ENCODE results near the gene TAC4. TPM values are rescaled to one million over a fixed set of nuclear protein-coding genes. Genes with fewer than 3 reads are reported as not detected.
"Not testable (repeated sequence)": the region's sequence is repeated elsewhere in the genome, so short reads cannot be mapped to it uniquely, and the experiment has no call there.

The TAC4 gene
- total RNA-seq, 1 donor from 2014 or later, result not detected

GRCh38 chr17:49834118-49834743, 13.6 kb downstream of the TAC4 start:
- Histone ChIP-seq H3K27ac (peak overlapping the region; percentile 75), H3K36me3 (peaks cover 29% of the 10 kb centered on the region), H3K4me1 (peaks cover 47% of the 10 kb centered on the region), H3K27me3 (no peaks in the 10 kb centered on the region), H3K4me3 (no peak overlapping the region), H3K9me3 (no peaks in the 10 kb centered on the region)
- intact Hi-C loops (cut with DNase I), result no loop called here
- ATAC-seq (no peak), DNase-seq (no peak)
- no peak for TF ChIP-seq CTCF (IDR thresholded peaks at IDR 0.05)

- no peak for TF ChIP-seq CTCF (IDR thresholded peaks at IDR 0.05)
- Histone ChIP-seq H3K4me3 (no peak overlapping the region), H3K27me3 (no peaks in the 10 kb centered on the region), H3K9me3 (no peaks in the 10 kb centered on the region), H3K36me3 (peaks cover 38% of the 10 kb centered on the region), H3K4me1 (peaks cover 47% of the 10 kb centered on the region), H3K27ac (peak overlapping the region; percentile 47)
- intact Hi-C loops (cut with DNase I), result no loop called here
- no peak for ATAC-seq
- DNase-seq, result no peak
Observed at GRCh38 chr17:49832840-49833599, 14.8 kb downstream of the TAC4 start.

GRCh38 chr17:49830605-49831004, 17.3 kb downstream of the TAC4 start:
- intact Hi-C loops (cut with DNase I), result no loop called here
- H3K36me3 ChIP-seq, result peaks cover 62% of the 10 kb centered on the region
- ATAC-seq, result no peak

GRCh38 chr17:49829026-49829425, 18.8 kb downstream of the TAC4 start:
- no peak for TF ChIP-seq CTCF (IDR thresholded peaks at IDR 0.05)
- intact Hi-C loops (cut with DNase I), result no loop called here
- ATAC-seq, result no peak
- peaks cover 72% of the 10 kb centered on the region for H3K36me3 ChIP-seq
- no peak overlapping the region for H3K27ac ChIP-seq
- H3K4me3 ChIP-seq, result no peak overlapping the region
- DNase-seq, result no peak
- H3K4me1 ChIP-seq, result peaks cover 10% of the 10 kb centered on the region
- H3K27me3 ChIP-seq, result no peaks in the 10 kb centered on the region
- H3K9me3 ChIP-seq, result no peaks in the 10 kb centered on the region

More at GRCh38 chr17:49830605-49831004, 17.3 kb downstream of the TAC4 start:
- Histone ChIP-seq H3K27me3 (no peaks in the 10 kb centered on the region), H3K4me3 (no peak overlapping the region), H3K4me1 (peaks cover 26% of the 10 kb centered on the region), H3K27ac (no peak overlapping the region), H3K9me3 (no peaks in the 10 kb centered on the region)
- no peak for TF ChIP-seq CTCF (IDR thresholded peaks at IDR 0.05)
- DNase-seq, result no peak

- H3K9me3 ChIP-seq; H3K27ac ChIP-seq; DNase-seq; H3K4me3 ChIP-seq; intact Hi-C loops (cut with DNase I); H3K27me3 ChIP-seq; H3K4me1 ChIP-seq: not testable (repeated sequence)
- H3K36me3 ChIP-seq, result peaks cover 74% of the 10 kb centered on the region
- ATAC-seq, result peak; percentile 77
Observed at GRCh38 chr17:49828325-49828724, 19.5 kb downstream of the TAC4 start.

GRCh38 chr17:49825645-49826044, 22.2 kb downstream of the TAC4 start:
- TF ChIP-seq CTCF (IDR thresholded peaks at IDR 0.05), result no peak
- H3K4me1 ChIP-seq, result peaks cover 18% of the 10 kb centered on the region
- H3K9me3 ChIP-seq, result no peaks in the 10 kb centered on the region
- ATAC-seq, result no peak
- intact Hi-C loops (cut with DNase I), result no loop called here
- no peak overlapping the region for H3K27ac ChIP-seq
- peaks cover 94% of the 10 kb centered on the region for H3K36me3 ChIP-seq
- no peak for DNase-seq
- H3K4me3 ChIP-seq, result no peak overlapping the region
- H3K27me3 ChIP-seq, result no peaks in the 10 kb centered on the region

Measured in upper lobe of right lung (tissue), 1 donor.